Activated T-helper 17 cell treated with anti-CD3 and anti-CD28 coated beads, Interleukin-2, amount 50 U/mL, for 72 hours (primary cell): Measurements from ENCODE around the gene COL4A1. TPM values are rescaled to one million over a fixed set of nuclear protein-coding genes. Genes with fewer than 3 reads are reported as not detected.

Experiments used
- ATAC-seq: fragments of 150-1000 bp; cut with Tn5 transposase; replicated peaks from 2 replicates; pipeline ENCODE4 v1.10.0; 2021; ENCODE audit warnings: mild to moderate bottlenecking, moderate library complexity
- H3K27ac Mint-ChIP-seq: one replicate; pipeline ENCODE4 v1.8.0; 2022; ENCODE audit warnings: mixed read lengths
- H3K27me3 Mint-ChIP-seq: one replicate; pipeline ENCODE4 v1.8.0; 2022; ENCODE audit warnings: mixed read lengths
- H3K36me3 Mint-ChIP-seq: one replicate; pipeline ENCODE4 v1.8.0; 2022; ENCODE audit warnings: low read depth, mild to moderate bottlenecking, mixed read lengths
- H3K4me1 Mint-ChIP-seq: one replicate; pipeline ENCODE4 v1.8.0; 2022; ENCODE audit warnings: mixed read lengths
- H3K4me3 Mint-ChIP-seq: one replicate; pipeline ENCODE4 v1.8.0; 2022; ENCODE audit warnings: mild to moderate bottlenecking, mixed read lengths
- H3K9me3 Mint-ChIP-seq: one replicate; pipeline ENCODE4 v1.8.0; 2022; ENCODE audit warnings: mixed read lengths
- total RNA-seq, 2 donors: library from RNA; stranded (reverse); gene quantifications; one replicate each; pipeline ENCODE4 v1.2.3, GENCODE V29; 2022

Gene COL4A1
- total RNA-seq, 2 donors from 2014 or later = not detected

- H3K9me3 Mint-ChIP-seq = no peaks in the 10 kb centered on the region
- H3K27me3 Mint-ChIP-seq = peaks cover 19% of the 10 kb centered on the region
- H3K4me1 Mint-ChIP-seq = no peaks in the 10 kb centered on the region
- H3K27ac Mint-ChIP-seq = no peak overlapping the region
- no peaks in the 10 kb centered on the region for H3K36me3 Mint-ChIP-seq
- no peak for ATAC-seq
- no peak overlapping the region for H3K4me3 Mint-ChIP-seq
Observed at GRCh38 chr13:110239280-110240125, 67.5 kb downstream of the COL4A1 start.

- ATAC-seq = no peak
- Mint-ChIP-seq H3K4me3 (no peak overlapping the region), H3K27me3 (peaks cover 19% of the 10 kb centered on the region), H3K27ac (no peak overlapping the region), H3K36me3 (no peaks in the 10 kb centered on the region), H3K9me3 (no peaks in the 10 kb centered on the region), H3K4me1 (no peaks in the 10 kb centered on the region)
Observed at GRCh38 chr13:110238818-110239195, 68.2 kb downstream of the COL4A1 start.

- Mint-ChIP-seq H3K27me3 (peaks cover 24% of the 10 kb centered on the region), H3K36me3 (no peaks in the 10 kb centered on the region), H3K4me3 (no peak overlapping the region), H3K4me1 (no peaks in the 10 kb centered on the region), H3K9me3 (no peaks in the 10 kb centered on the region), H3K27ac (no peak overlapping the region)
- no peak for ATAC-seq
Observed at GRCh38 chr13:110237875-110238817, 68.8 kb downstream of the COL4A1 start.

GRCh38 chr13:110236831-110237261 is 70.1 kb downstream of the COL4A1 start:
- H3K4me3 Mint-ChIP-seq = no peak overlapping the region
- no peaks in the 10 kb centered on the region for H3K9me3 Mint-ChIP-seq
- no peaks in the 10 kb centered on the region for H3K4me1 Mint-ChIP-seq
- no peak for ATAC-seq
- H3K27ac Mint-ChIP-seq = no peak overlapping the region
- H3K36me3 Mint-ChIP-seq = no peaks in the 10 kb centered on the region
- peaks cover 31% of the 10 kb centered on the region for H3K27me3 Mint-ChIP-seq

- no peak overlapping the region for H3K27ac Mint-ChIP-seq
- ATAC-seq = no peak
- H3K4me1 Mint-ChIP-seq = no peaks in the 10 kb centered on the region
- H3K9me3 Mint-ChIP-seq = no peaks in the 10 kb centered on the region
- peaks cover 32% of the 10 kb centered on the region for H3K27me3 Mint-ChIP-seq
- no peaks in the 10 kb centered on the region for H3K36me3 Mint-ChIP-seq
- H3K4me3 Mint-ChIP-seq = no peak overlapping the region
Observed at GRCh38 chr13:110236431-110236830, 70.5 kb downstream of the COL4A1 start.

GRCh38 chr13:110234532-110234931 is 72.4 kb downstream of the COL4A1 start:
- Mint-ChIP-seq H3K9me3 (no peaks in the 10 kb centered on the region), H3K27ac (no peak overlapping the region), H3K4me1 (no peaks in the 10 kb centered on the region), H3K27me3 (peaks cover 33% of the 10 kb centered on the region), H3K36me3 (no peaks in the 10 kb centered on the region), H3K4me3 (no peak overlapping the region)
- no peak for ATAC-seq

GRCh38 chr13:110233951-110234280 is 73.0 kb downstream of the COL4A1 start:
- Mint-ChIP-seq H3K27me3 (peaks cover 32% of the 10 kb centered on the region), H3K36me3 (no peaks in the 10 kb centered on the region), H3K4me3 (no peak overlapping the region), H3K4me1 (no peaks in the 10 kb centered on the region), H3K9me3 (no peaks in the 10 kb centered on the region), H3K27ac (no peak overlapping the region)
- no peak for ATAC-seq

GRCh38 chr13:110233181-110233950 is 73.6 kb downstream of the COL4A1 start:
- no peak for ATAC-seq
- H3K4me3 Mint-ChIP-seq = no peak overlapping the region
- H3K36me3 Mint-ChIP-seq = no peaks in the 10 kb centered on the region
- no peaks in the 10 kb centered on the region for H3K4me1 Mint-ChIP-seq
- peaks cover 29% of the 10 kb centered on the region for H3K27me3 Mint-ChIP-seq
- H3K27ac Mint-ChIP-seq = no peak overlapping the region
- no peaks in the 10 kb centered on the region for H3K9me3 Mint-ChIP-seq

- Mint-ChIP-seq H3K4me1 (no peaks in the 10 kb centered on the region), H3K27ac (no peak overlapping the region), H3K9me3 (no peaks in the 10 kb centered on the region), H3K4me3 (no peak overlapping the region), H3K27me3 (peaks cover 26% of the 10 kb centered on the region), H3K36me3 (no peaks in the 10 kb centered on the region)
- ATAC-seq = no peak
Observed at GRCh38 chr13:110232756-110233155, 74.2 kb downstream of the COL4A1 start.

- no peak overlapping the region for H3K27ac Mint-ChIP-seq
- H3K4me3 Mint-ChIP-seq = no peak overlapping the region
- H3K36me3 Mint-ChIP-seq = no peaks in the 10 kb centered on the region
- no peak for ATAC-seq
- H3K27me3 Mint-ChIP-seq = peaks cover 25% of the 10 kb centered on the region
- H3K4me1 Mint-ChIP-seq = no peaks in the 10 kb centered on the region
- H3K9me3 Mint-ChIP-seq = no peaks in the 10 kb centered on the region
Observed at GRCh38 chr13:110232142-110232541, 74.8 kb downstream of the COL4A1 start.

GRCh38 chr13:110231348-110232047 is 75.5 kb downstream of the COL4A1 start:
- no peak for ATAC-seq
- no peaks in the 10 kb centered on the region for H3K4me1 Mint-ChIP-seq
- H3K36me3 Mint-ChIP-seq = no peaks in the 10 kb centered on the region
- H3K27me3 Mint-ChIP-seq = peaks cover 24% of the 10 kb centered on the region
- no peaks in the 10 kb centered on the region for H3K9me3 Mint-ChIP-seq
- no peak overlapping the region for H3K4me3 Mint-ChIP-seq
- H3K27ac Mint-ChIP-seq = no peak overlapping the region

GRCh38 chr13:110230661-110231347 is 76.2 kb downstream of the COL4A1 start:
- Mint-ChIP-seq H3K27ac (no peak overlapping the region), H3K27me3 (peaks cover 20% of the 10 kb centered on the region), H3K36me3 (no peaks in the 10 kb centered on the region), H3K9me3 (no peaks in the 10 kb centered on the region), H3K4me1 (no peaks in the 10 kb centered on the region), H3K4me3 (no peak overlapping the region)
- ATAC-seq = no peak

GRCh38 chr13:110229905-110230563 is 76.9 kb downstream of the COL4A1 start:
- no peak for ATAC-seq
- H3K4me3 Mint-ChIP-seq = no peak overlapping the region
- no peaks in the 10 kb centered on the region for H3K4me1 Mint-ChIP-seq
- peaks cover 20% of the 10 kb centered on the region for H3K27me3 Mint-ChIP-seq
- no peaks in the 10 kb centered on the region for H3K9me3 Mint-ChIP-seq
- H3K27ac Mint-ChIP-seq = no peak overlapping the region
- H3K36me3 Mint-ChIP-seq = no peaks in the 10 kb centered on the region
